ENCODE results near the gene AQP3.
"Not testable (repeated sequence)": the region's sequence is repeated elsewhere in the genome, so short reads cannot be mapped to it uniquely, and the experiment has no call there.

Gene AQP3

DNA sequence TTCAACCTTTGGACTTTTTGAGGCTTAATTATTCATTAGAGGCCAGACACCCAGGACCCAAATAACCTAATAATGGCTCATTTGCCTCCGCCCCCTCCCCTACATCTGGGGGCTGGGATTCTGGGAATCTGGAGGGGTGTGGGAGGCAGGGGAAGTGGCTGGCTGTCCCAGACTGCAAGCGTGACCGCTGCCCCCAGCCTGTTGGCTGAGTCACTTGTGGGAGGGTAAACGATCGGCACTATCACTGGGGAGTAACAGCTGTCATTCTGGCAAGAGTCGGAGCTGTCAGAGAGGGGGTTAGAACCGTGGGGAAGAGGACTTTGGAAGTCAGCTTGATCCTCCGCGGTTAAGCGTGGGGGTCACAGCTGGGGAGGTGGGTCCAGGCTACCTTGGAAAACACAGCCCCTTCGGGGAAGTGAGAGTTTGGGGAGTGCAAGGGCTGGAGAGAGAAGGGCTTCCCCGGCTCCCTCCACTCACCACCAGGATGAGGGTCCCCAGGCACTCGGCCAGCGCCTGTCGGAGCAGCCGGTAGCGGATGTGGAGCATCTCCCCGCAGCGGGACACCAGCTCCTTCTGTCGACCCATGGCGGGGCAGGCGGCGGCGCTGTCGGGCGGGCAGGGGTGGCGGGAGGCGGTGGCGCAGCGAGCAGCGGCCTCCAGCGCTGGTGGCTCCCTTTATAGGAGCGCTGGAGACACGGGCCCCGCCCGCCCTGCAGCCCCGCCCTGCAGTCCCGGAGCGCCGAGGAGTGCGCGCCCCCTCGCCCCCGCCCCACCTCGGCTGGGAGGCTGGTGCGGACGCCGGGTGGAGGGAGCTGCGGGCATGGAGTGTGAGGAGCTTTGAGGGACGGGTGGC, at the start of gene AQP3:
Gene AQP3, minus strand, starts transcription at position 648 of the 853 bp plus-strand sequence. Its CDS starts 63 bp downstream, at position 585.
- DNase-seq (ENCODE audit: low spot score) = peak; percentile 54

DNA sequence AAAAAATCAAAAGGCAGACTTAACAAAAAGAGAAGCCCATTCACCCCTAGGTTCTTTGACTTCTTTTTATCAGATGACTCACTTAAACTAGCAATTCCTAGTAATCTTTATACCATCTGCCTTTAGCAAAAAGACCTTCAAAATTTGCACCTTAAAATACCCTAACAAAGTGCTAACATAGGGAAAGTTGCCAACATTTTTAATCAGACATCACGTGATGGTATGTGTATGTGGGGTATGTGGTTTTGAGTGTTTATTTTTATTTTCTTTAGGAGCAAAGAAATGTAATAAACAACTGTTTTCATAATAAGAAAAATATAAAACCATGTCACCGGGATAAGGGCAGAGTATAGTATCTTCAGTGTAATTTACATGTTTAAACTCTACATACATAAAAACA, 46.4 kb upstream of the AQP3 start:
- DNase-seq (ENCODE audit: low spot score) = not testable (repeated sequence)

DNA sequence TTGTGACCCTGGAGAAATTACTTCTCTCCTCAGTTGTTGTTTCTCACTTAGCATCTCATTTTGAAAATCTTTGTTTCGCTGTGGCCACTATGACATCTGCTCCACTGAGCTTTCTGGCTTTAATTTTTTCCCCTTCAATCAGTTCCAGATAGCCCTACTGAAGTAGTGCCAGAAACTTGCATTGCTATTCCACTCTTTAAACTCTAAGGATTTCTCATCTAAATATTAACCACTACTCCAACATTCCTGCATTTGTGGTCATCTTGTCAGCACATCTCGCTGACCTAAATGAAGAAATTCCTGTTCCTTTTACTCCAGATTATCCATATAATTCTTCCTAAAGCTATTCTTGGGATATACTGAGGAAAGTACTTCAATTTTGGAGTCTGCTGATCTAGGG, 41.7 kb upstream of the AQP3 start:
- no peak for DNase-seq (ENCODE audit: low spot score)

DNA sequence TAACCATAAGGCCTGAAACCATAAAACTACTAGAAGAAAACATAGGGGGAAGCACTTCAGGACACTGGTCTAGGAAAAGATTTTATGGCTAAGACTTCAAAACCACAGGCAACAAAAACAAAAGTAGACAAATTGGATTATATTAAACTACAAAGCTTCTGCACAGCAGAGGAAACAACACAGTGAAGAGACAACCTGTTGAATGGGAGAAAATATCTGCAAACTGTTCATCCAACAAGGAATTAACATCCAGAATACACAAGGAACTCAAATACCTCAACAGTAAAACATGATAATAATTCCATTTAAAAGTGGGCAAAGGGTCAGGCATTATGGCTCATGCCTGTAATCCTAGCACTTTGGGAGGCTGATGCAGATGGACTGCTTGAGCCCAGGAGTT, 37.9 kb upstream of the AQP3 start:
- DNase-seq (ENCODE audit: low spot score) = not testable (repeated sequence)

DNA sequence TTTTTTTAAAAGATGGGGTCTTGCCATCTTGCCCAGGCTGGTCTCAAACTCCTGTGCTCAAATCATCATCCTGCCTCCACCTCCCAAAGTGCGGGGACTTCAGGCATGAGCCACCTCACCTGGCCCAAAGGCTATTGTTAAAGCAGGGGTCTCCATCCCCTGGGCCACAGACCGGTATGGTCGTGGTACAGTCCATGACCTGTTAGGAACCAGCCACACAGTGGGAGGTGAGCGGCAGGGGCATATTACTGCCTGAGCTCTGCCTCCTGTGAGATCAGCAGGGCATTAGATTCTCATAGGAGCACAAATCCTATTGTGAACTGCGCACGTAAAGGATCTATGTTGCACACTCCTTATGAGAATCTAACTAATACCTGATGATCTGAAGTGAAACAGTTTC, 33.6 kb upstream of the AQP3 start:
- DNase-seq (ENCODE audit: low spot score) = no peak

DNA sequence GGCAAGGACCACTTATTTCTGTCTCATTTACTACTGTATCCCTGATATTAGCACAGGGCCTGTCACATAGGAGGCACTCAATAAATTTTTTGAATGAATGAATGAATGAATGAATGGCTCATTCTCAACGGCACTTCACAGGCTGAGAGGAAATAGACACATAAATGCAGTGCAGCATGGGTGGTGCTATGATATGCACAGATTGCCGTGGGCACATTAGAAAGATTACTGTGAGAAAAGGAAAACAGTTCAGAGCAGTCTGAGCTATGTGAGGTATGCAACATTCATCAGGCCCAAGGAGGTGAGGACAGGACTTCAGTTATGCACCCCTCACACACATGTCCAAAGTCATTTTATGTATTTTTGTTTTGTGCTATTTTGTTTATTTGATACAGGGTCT, 32.7 kb upstream of the AQP3 start:
- DNase-seq (ENCODE audit: low spot score) = no peak

DNA sequence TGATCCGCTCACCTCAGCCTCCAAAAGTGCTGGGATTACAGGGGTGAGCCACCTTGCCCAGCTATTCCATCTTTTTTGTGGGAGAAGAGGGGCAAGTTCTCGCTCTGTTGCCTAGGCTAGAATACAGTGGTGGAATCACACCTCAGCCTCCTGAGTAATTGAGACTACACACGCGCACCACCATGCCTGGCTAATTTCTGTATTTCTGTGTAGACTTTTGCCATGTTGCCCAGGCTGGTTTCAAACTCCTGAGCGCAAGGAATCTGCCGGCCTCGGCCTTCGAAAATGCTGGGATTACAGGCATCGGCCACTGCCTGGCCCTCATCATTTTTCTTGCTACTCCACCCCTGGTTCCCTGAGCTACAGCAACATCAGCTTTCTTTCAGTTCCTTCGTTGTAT, 29.1 kb upstream of the AQP3 start:
- DNase-seq (ENCODE audit: low spot score) = no peak

DNA sequence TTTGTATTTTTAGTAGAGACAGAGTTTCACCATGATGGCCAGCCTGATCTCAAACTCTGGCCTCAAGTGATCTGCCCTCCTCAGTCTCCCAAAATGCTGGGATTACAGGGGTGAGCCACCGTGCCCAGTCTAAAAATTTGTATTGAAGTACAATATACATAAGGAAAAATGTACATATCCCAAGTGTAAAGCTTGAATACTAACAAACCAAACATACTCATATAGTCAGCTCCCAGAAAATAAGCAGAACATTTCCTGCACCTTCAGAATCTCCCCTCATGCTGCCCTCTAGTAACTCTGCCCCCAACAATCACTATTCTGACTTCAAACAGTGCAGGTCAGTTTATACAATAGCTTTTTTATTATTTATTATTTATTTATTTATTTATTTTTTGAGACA, 28.0 kb upstream of the AQP3 start:
- DNase-seq (ENCODE audit: low spot score) = no peak

DNA sequence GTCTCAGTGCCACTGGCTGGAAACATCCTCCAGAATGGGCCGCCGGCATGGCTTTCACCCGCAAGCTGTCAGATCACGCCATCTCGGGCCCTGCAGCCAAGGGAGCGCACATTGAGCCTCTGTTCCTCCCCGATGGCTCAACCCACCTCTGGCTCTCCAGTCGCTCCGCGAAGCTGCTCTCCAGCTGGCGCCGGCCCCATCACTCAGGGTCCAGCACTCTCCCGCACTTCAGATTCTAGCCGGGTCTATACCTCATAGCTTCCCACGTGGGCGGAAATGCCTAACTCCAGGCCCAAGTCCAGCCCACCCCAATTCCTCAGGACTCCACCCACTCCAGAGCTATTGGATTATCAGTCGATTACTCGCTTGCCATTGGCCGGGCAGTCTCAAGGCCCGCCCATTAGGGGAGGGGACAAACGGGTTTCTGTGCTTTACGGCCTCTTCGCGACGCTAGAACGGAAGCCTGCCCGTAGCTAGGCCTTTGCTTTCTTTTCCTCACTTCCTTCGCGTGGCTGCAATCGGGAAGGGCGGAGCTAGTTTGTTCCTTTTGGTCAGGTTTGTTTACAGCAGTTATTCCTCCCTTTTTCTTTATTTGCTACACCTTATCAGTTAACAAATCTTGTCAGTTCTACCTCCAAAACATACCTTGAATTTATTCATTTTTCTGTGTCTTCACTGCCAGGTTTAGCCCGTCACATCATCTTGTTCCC, 26.4 kb upstream of the AQP3 start, which contains the start of gene NOL6:
Gene NOL6, minus strand, starts transcription at position 282 of the 710 bp plus-strand sequence. Its CDS starts 82 bp downstream, at position 200.
- DNase-seq (ENCODE audit: low spot score) = peak; percentile 99

DNA sequence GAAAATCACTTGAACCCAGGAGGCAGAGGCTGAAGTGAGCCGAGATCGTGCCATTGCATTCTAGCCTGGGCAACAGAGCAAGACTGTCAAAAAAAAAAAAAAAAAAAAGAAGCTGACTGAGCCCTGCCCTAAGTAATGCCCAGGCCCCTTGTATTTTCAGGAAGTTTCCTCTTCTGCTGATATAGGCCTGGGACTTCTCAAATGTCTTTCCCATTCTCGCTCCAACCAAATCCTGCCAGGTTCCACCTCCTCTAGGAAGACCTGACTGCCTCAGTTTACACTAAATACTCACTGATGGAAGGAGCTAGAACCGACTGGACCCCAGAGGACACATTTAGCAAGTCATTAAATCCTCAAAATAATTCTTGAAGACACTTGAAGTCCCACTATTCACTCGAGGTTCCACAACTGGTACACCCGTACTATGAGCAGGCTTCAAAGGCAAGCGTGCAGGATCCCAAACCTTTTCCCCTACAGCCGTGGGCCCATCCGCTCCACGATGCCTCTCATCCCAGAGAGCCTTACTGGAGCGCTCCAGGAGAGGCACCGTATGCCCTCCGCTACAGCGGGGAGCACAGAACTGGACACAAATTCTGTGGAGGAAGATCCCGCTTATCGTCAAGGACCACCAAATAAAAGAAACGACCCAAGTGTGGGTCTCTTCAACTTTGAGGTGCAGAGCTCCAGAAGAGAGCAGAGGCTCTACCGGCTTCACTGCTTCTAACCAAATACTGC, 25.7 kb upstream of the AQP3 start:
- no peak for DNase-seq (ENCODE audit: low spot score)

DNA sequence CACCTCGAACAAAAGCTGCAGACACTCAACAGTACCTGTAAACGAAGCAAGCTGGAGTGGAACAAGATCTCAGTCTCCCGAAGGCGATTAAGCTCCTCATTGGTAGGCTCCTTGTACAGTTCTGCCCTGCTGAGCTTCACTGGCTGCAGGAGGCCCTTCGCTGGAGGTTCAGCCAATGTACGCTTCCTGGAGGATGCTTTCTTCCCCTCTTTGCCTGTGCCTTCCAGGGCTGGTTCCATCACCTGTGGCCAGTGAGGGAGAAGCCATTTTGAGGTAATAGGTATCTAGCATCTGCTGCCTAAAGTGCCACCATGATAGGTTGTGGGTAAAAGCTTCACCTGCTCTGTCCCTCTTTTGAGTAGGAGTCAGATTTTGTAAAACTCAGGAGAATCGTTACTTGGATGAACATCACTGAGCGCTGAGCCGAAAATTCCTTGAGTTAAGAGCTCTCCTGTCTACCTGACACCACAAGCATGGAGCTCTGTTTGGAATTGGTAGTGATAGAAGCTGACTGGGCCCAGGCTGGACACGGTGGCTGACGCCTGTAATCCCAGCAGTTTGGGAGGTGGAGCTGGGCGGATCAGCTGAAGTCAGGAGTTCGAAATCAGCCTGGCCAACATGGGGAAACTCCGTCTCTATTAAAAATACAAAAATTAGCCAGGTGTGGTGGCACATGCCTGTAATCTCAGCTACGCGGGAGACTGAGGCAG, 24.9 kb upstream of the AQP3 start:
- DNase-seq (ENCODE audit: low spot score) = no peak

DNA sequence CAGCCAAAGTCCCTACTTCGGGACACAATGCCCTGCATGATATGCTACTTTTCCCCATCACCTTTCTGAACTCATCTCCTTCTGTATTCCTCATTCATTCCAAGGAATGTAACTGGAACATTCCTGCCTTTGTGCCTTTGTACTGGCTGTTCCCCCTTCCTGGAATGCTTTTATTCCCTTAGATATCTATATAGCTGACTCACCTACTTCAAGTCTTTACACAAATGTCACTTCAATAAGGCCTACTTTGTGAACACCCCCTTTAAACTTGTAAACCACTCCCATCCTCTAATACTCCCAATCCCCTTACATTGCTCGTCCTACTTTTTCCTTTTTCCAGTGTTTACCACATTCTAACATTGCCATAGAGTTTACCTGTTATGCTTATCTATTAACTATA, 24.0 kb upstream of the AQP3 start:
- DNase-seq (ENCODE audit: low spot score) = no peak

DNA sequence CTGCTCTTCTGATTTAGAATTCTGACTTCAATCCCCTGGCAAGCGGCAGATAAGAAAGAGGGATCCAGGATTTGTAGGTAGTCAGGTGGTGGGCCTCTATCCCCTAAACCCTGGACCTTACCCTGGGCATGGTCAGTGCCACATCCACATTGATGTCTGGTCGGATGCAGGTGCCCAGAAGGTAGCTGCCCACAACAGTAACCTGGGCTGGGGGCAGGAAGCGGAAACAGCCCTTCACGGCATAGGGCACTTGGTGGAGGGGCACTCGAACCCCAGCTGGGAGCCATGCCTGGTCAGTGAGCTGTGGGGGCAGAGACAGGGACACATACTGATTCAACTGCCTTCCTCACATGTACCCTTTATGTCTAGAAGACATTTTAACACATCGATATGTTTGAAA, 22.5 kb upstream of the AQP3 start:
- DNase-seq (ENCODE audit: low spot score) = no peak

DNA sequence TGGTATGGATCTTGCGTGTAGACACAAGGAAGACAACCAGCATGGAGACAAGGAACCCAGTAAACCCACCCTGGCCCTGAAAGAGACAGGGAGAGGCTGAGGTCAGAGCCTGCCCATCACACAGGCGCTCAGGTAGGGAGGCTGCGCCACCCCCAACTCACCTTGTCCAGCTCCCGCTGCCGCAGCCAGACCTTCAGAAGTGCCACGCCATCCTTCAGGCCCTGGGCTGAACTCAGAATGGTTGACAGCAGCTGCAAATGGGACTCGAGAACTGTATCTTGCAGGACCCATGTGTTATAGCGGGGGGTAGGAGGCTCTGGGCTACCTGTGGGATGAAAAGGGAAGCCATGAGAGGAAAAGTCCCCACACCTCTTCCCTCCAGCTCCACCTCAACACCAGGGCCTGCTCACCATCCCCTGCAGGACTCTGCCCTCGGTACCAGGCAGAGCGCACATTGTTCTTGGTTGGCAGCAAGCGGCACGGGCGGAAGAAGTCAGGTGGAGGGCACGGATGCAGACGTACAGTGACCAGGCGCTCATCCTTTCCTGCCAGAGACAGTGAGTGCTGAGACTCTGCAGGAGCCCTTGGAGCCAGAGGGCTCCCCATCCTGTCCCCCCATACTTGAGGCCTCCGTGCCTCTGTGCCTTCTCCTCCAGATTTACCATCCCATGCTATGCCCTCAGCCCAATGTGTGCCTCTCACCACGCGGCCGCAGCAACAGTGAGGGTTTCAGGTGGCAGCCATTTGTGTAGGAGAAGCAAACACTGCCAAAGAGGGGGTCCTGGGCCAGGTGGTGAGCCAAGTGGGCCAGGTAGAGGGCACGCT, 21.6 kb upstream of the AQP3 start:
- DNase-seq (ENCODE audit: low spot score) = no peak

DNA sequence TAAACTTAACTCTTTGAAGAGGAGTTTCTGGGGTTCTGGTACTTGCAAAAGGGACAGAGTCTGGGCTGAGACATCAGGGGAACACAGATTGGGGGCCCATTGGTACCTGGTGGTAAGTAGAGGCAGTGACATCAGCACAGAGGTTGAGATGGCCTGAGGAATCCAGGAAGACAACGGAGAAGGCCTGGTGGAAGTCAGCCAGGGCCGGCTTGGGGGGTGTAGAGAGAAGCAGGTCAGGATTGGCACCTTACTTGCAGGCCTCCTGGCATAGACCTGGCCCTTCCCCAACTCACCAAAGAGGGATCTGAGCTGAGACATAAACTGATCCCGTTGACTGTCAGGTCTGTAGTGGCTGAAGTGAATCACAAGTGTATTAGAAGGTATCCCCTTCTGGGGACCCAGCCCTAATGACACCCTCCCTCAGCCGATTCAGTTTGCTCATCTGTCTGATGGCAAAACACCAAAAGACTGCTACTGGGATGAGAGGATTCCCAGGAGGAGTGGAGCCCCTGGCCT, 20.9 kb upstream of the AQP3 start:
- DNase-seq (ENCODE audit: low spot score) = no peak

DNA sequence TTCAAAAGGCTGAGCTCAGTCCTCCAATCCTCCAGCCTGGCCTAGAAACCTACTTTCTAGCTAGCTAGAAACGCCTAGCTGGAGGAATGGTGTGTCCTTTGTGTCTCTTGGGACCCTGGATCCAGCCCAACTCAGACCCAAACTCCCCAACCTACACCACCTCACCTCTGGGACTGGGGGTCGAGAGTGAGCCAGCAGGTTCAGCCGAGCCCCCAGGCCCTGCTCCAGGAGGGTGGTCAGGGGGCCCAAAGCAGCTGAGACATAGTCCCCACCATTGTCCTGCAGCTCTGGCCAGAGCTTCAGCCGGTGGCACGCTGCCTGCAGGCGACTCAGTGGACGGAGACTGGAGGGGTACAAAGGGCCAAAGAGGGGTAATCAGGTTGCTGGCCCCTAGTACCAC, 20.1 kb upstream of the AQP3 start:
- DNase-seq (ENCODE audit: low spot score) = no peak

DNA sequence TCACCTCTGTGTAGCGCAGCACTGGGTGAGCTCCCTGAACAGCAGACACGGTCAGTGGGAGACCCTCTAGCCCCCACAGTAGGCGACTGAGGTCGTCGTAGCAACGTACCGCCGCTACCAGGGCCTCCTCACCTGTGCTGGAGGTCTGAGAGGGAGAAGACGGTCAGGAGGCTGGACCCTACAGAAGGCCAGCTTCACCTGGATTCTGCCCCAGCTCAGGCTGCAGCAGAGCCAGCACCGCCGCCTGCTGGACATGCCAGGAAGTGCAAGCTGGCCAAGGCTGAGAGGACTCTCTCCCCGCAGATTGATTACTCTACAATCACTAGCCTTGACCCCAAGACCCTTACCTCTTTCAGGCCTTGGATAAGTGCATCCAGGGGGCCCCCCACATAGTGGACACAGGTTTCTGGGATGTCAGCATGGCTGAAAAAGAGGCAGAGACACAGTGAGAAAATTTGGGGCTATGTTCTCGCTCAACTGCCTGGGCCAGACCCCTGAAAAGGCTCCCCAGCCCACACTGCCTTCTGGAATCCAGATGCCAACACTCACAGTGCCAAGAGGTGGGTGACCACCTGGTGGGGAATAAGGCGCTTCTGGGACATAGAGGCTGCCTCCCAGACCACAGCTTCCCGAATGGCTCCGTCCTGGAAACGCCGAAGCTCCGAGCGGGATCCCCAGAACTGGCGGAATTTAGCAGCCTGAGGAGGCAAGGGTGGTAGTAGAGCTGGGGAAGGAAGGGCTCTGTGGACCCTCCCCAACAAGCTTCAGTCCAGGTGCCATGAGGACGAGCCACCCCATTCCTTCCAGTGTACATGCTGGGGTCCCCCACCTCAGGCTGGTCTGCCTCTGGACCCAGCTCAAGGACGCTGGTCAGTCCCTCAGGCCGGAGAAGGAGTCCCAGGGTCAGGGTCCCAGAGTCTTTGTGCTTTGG, 19.4 kb upstream of the AQP3 start:
- peak; percentile 51 for DNase-seq (ENCODE audit: low spot score)

DNA sequence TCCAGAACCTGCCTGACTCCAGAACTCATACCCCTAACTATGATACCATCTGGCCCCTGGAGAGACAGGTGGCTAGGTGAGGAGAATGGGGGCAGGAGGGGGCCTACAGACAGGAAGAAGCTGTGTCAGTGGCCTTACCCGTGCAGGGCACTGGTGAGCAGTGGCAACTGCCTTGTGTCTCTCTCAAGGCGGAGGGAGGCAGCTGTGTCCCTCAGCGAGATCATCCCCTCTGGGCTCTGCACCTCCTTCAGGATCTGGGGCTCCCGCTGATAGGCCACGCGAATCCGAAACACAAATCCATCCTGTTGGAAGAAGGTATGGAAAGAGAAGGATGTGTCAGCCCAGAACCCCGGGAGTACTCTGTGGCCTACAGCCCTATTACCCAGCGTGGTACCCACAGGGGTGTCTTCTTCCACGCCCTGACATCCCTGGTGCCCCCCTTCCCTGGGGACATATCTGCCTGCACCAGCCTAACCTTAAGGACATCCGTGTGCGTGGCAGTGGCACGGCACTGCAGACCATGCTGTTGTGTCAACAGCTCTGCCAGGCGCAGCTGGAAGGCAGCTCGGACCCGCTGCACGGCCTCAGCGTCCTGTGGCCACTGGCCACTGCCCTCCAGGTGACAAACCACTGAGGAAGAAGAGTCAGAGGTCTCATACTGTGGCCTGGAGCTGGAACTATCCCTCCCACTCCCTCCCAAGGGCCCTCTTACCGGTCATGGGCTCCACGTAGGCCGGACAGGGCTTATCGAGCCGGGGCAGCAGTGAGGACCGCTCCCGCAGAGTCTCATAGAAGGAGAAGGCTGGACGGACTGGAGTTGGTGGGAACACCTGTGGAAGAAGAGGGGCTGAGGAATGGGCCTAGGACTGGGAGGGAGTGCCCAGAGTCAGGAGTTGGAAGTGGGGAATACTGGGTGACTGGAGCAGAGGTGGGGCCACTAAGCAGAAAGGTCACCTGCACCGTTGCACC, 18.5 kb upstream of the AQP3 start:
- DNase-seq (ENCODE audit: low spot score) = no peak

DNA sequence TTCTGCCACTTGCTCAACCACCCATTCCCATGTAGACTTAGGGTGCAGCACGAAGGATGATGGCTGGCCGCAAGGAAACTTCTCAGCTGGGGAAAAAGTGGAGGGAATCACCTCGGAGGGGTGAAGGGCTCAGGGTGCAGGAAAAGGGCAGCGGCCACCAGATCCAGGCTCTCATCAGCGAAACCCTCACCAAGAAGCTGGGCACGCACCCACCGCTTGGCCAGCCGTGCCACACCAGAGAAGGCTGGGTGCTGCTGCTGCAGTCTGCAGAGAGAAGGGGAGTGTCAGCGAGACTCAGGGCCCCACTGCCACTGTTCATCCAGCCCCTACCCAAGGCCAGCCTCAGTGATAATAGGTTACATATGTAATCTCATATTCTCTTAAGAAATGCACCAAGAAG, 17.7 kb upstream of the AQP3 start:
- no peak for DNase-seq (ENCODE audit: low spot score)

Measured in Ammon's horn (tissue), 1 donor.